ENCODE data around the gene MTMR3. TPM values are rescaled to one million over a fixed set of nuclear protein-coding genes. Genes with fewer than 3 reads are reported as not detected.

The MTMR3 gene
- total RNA-seq, 1 donor from 2014 or later, result 36.9 TPM

DNA sequence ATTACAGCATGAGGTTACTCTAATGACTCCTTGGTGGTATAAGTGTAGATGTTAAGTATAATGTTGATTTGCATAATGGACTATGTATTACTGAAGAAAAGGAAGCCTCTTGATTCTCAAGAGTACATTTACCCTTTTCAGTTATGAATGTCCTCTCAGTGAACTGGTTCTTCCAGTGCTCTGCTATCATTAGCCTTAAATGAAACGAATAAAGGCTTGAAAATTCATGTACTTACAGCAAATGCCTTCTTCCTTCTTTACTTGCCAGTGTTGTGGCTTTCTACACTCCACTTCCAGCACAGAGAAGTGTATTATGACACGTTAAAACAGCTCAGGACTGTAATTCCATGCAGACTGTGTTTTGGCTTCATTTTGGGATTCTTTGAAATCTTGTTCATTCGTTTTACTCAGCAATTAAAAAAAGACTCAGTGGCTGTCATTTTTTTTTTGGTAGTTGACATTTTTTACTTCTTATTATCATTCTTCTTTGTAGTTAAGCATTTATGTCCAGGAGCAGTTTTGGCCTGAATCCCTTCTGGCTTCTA is 96.9 kb downstream of the MTMR3 start:
- peaks cover 10% of the 10 kb centered on the region for H3K36me3 Mint-ChIP-seq (ENCODE audit: low read depth)
- no peaks in the 10 kb centered on the region for H3K27me3 Mint-ChIP-seq (ENCODE audit: low read depth)
- no peak for DNase-seq (ENCODE audit: low spot score)
- no peaks in the 10 kb centered on the region for H3K4me1 Mint-ChIP-seq (ENCODE audit: low read depth)
- no peak overlapping the region for H3K4me3 Mint-ChIP-seq (ENCODE audit: unreplicated experiment)
- no peak for TF ChIP-seq CTCF (IDR thresholded peaks at IDR 0.05)
- H3K9me3 Mint-ChIP-seq (ENCODE audit: low read depth), result no peaks in the 10 kb centered on the region
- no peak overlapping the region for H3K27ac Mint-ChIP-seq (ENCODE audit: unreplicated experiment)

- H3K4me3 Mint-ChIP-seq (ENCODE audit: unreplicated experiment), result no peak overlapping the region
- DNase-seq (ENCODE audit: low spot score), result no peak
- no peaks in the 10 kb centered on the region for H3K9me3 Mint-ChIP-seq (ENCODE audit: low read depth)
- H3K27ac Mint-ChIP-seq (ENCODE audit: unreplicated experiment), result no peak overlapping the region
- peaks cover 2% of the 10 kb centered on the region for H3K4me1 Mint-ChIP-seq (ENCODE audit: low read depth)
- no peaks in the 10 kb centered on the region for H3K27me3 Mint-ChIP-seq (ENCODE audit: low read depth)
- H3K36me3 Mint-ChIP-seq (ENCODE audit: low read depth), result peaks cover 12% of the 10 kb centered on the region
- TF ChIP-seq CTCF (IDR thresholded peaks at IDR 0.05), result no peak
Observed at GRCh38 chr22:29983296-29983917, 100.4 kb downstream of the MTMR3 start.

DNA sequence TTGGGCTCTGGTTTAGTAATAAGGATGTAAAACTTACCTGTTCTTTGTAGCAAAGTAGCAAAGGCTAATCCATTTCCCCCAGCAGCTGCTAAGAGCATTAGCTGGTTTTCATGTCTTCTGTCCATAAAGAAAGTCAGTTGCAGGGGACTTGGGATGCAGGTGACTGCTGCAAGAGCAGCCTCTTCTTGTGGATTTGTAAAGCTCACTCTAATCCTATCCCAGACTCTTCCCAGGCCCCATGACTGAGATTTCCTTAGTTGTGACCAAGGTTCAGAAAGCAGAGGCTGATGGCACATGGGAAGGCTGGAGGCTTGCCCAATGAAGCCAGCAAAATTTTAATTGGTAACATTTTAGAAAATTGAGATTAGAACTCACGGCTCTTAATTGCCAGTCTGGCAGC is 102.9 kb downstream of the MTMR3 start:
- H3K4me1 Mint-ChIP-seq (ENCODE audit: low read depth), result peaks cover 2% of the 10 kb centered on the region
- no peak overlapping the region for H3K27ac Mint-ChIP-seq (ENCODE audit: unreplicated experiment)
- no peak for TF ChIP-seq CTCF (IDR thresholded peaks at IDR 0.05)
- no peak overlapping the region for H3K4me3 Mint-ChIP-seq (ENCODE audit: unreplicated experiment)
- no peak for DNase-seq (ENCODE audit: low spot score)
- H3K9me3 Mint-ChIP-seq (ENCODE audit: low read depth), result no peaks in the 10 kb centered on the region
- H3K27me3 Mint-ChIP-seq (ENCODE audit: low read depth), result no peaks in the 10 kb centered on the region
- peaks cover 5% of the 10 kb centered on the region for H3K36me3 Mint-ChIP-seq (ENCODE audit: low read depth)

- TF ChIP-seq CTCF (IDR thresholded peaks at IDR 0.05), result no peak
- H3K9me3 Mint-ChIP-seq (ENCODE audit: low read depth), result no peaks in the 10 kb centered on the region
- no peak overlapping the region for H3K27ac Mint-ChIP-seq (ENCODE audit: unreplicated experiment)
- H3K36me3 Mint-ChIP-seq (ENCODE audit: low read depth), result peaks cover 11% of the 10 kb centered on the region
- H3K4me1 Mint-ChIP-seq (ENCODE audit: low read depth), result peaks cover 2% of the 10 kb centered on the region
- DNase-seq (ENCODE audit: low spot score), result no peak
- H3K27me3 Mint-ChIP-seq (ENCODE audit: low read depth), result no peaks in the 10 kb centered on the region
- no peak overlapping the region for H3K4me3 Mint-ChIP-seq (ENCODE audit: unreplicated experiment)
Observed at GRCh38 chr22:29987137-29987536, 104.2 kb downstream of the MTMR3 start.

GRCh38 chr22:29988719-29989118 is 105.7 kb downstream of the MTMR3 start:
- H3K36me3 Mint-ChIP-seq (ENCODE audit: low read depth), result peaks cover 11% of the 10 kb centered on the region
- H3K9me3 Mint-ChIP-seq (ENCODE audit: low read depth), result no peaks in the 10 kb centered on the region
- H3K4me3 Mint-ChIP-seq (ENCODE audit: unreplicated experiment), result no peak overlapping the region
- TF ChIP-seq CTCF (IDR thresholded peaks at IDR 0.05), result no peak
- no peak overlapping the region for H3K27ac Mint-ChIP-seq (ENCODE audit: unreplicated experiment)
- peaks cover 4% of the 10 kb centered on the region for H3K4me1 Mint-ChIP-seq (ENCODE audit: low read depth)
- H3K27me3 Mint-ChIP-seq (ENCODE audit: low read depth), result no peaks in the 10 kb centered on the region
- DNase-seq (ENCODE audit: low spot score), result no peak
